ENCODE results near the gene TUBGCP5. TPM values are rescaled to one million over a fixed set of nuclear protein-coding genes. Genes with fewer than 3 reads are reported as not detected.
A peak's percentile ranks its signal among the peaks of the same experiment; 100 is the strongest.

The TUBGCP5 gene
- total and polyA plus RNA-seq, 2 of the 4 experiments (the other 2 are of a cell fraction), result 13.0 to 19.4 TPM

GRCh38 chr15:22966321-22967083, 72.9 kb downstream of the TUBGCP5 start:
- Histone ChIP-seq H3K4me3 (ENCODE audit: insufficient read depth, low read depth, low read length) (no peak overlapping the region), H2AFZ (replicated peaks; ENCODE audit: low read length, poor library complexity) (no peak overlapping the region), H3K27me3 (ENCODE audit: control insufficient read depth, insufficient read depth, low read length) (no peaks in the 10 kb centered on the region), H2BK120ac (ENCODE audit: low read depth, low read length) (no peak overlapping the region), H4K8ac (ENCODE audit: low read depth in 2 of 2, low read length in 2 of 2) (no peak overlapping the region), H4K91ac (ENCODE audit: insufficient read depth, low read depth, low read length) (no peak overlapping the region), H3K56ac (ENCODE audit: extremely low read depth, insufficient read depth, low read length) (no peak overlapping the region), H3K9me1 (ENCODE audit: insufficient read depth, low read length) (peaks cover 35% of the 10 kb centered on the region), H2AK5ac (ENCODE audit: low read depth, low read length) (peak overlapping the region; percentile 24; the same call in 1 of the 2 replicates), H4K20me1 (ENCODE audit: insufficient read depth, low read length) (peaks cover 89% of the 10 kb centered on the region), H2BK15ac (ENCODE audit: low read depth, low read length) (no peak overlapping the region), H3K4me1 (ENCODE audit: control insufficient read depth, insufficient read depth, low read length) (peaks cover 23% of the 10 kb centered on the region), H4K5ac (ENCODE audit: low read depth, low read length) (no peak overlapping the region), H3K27ac (ENCODE audit: insufficient read depth, low read length) (no peak overlapping the region), H2AK9ac (replicated peaks; ENCODE audit: low read depth, low read length, poor library complexity) (peak overlapping the region; percentile 71), H3K9ac (ENCODE audit: low read depth, low read length) (no peak overlapping the region), H2BK20ac (ENCODE audit: low read depth, low read length) (no peak overlapping the region), H3K18ac (ENCODE audit: low read depth, low read length) (no peak overlapping the region), H3K4me2 (ENCODE audit: low read depth, low read length) (no peak overlapping the region), H3K9me3 (ENCODE audit: control insufficient read depth, insufficient read depth, low read length) (no peaks in the 10 kb centered on the region), H3K4ac (ENCODE audit: low read depth, low read length) (no peak overlapping the region), H3K23ac (ENCODE audit: low read depth, low read length) (peak overlapping the region; percentile 25; the same call in 1 of the 2 replicates), H3K14ac (replicated peaks; ENCODE audit: low read depth, low read length) (no peak overlapping the region), H3K79me1 (ENCODE audit: low read depth in 1 of 2, low read length in 2 of 2) (peaks cover 17 to 72% of the 10 kb centered on the region in 2 experiments), H2BK5ac (ENCODE audit: low read depth, low read length, poor library complexity, severe bottlenecking) (no peak overlapping the region), H3K36me3 (ENCODE audit: control insufficient read depth, insufficient read depth, low read length) (peaks cover 3% of the 10 kb centered on the region)
- ATAC-seq (ENCODE audit: low read depth) (no peak), DNase-seq (no peak)
- no peak for TF ChIP-seq ELK1 (IDR thresholded peaks at IDR 0.05; ENCODE audit: borderline replicate concordance, low read depth, low read length)
- no peak for TF ChIP-seq BHLHE40 (IDR thresholded peaks at IDR 0.05; ENCODE audit: low read depth, low read length)
- no peak for TF ChIP-seq USF2 (IDR thresholded peaks at IDR 0.05; ENCODE audit: low read depth, low read length)
- TF ChIP-seq RAD21 (IDR thresholded peaks at IDR 0.05; ENCODE audit: low read length), result no peak
- no peak for TF ChIP-seq NFE2L2 (IDR thresholded peaks at IDR 0.05; ENCODE audit: low read depth, low read length)
- TF ChIP-seq RFX5 (IDR thresholded peaks at IDR 0.05; ENCODE audit: low read depth, low read length), result no peak
- no peak for TF ChIP-seq FOS (IDR thresholded peaks at IDR 0.05; ENCODE audit: low read depth, low read length)
- dilution Hi-C loops (cut with HindIII; ENCODE audit: low sequenced_read_pairs, unreplicated experiment) (no loop called here), intact Hi-C loops (cut with micrococcal nuclease) (no loop called here), in situ Hi-C loops (cut with MboI; ENCODE audit: low sequenced_read_pairs) (no loop called here)
- WGBS, 2 experiments (ENCODE audit: extremely low coverage in 2 of 2, insufficient read length in 1 of 2), result 73% methylated on average over 3 of the region's 20 CpGs; no CpG with 5 or more reads in 1 of the 2 experiments
- no TSS peak for BruUV-seq (replicated peaks)
- CTCF ChIA-PET, result no interaction called here
- POLR2A ChIA-PET (ENCODE audit: unreplicated experiment), result no interaction called here

All from IMR-90 (cell line).